Endothelial cell of umbilical vein (primary cell): ENCODE data around the gene IL13RA1. TPM values are rescaled to one million over a fixed set of nuclear protein-coding genes. Genes with fewer than 3 reads are reported as not detected.

Source experiments
- BruUV-seq: library from RNA; stranded (reverse); fragments of 400-500 nt; replicated peaks from 2 replicates; lab custom pipeline; 2021; lab: Mats Ljungman, UMichigan
- CTCF ChIA-PET: fragments of 300-600, 350-600 bp; sonication (Branson Sonifier 250); formaldehyde crosslinking; loops from one replicate; lab custom pipeline; 2021; ENCODE audit warnings: antibody characterized with exemption, inconsistent platforms; lab: Charles Lee
- POLR2A ChIA-PET: fragments of 300-600, 350-600 bp; sonication (Branson Sonifier 250); formaldehyde crosslinking; loops from one replicate; lab custom pipeline; 2021; ENCODE audit warnings: antibody characterized with exemption, inconsistent platforms; lab: Charles Lee
- DNase-seq: peaks from one replicate; pipeline ENCODE4 v3.0.0-alpha.2; 2011; ENCODE audit warnings: low read depth, low spot score
- FAIRE-seq: peaks from 2 replicates; lab custom pipeline; 2011; peaks lifted over from hg19 to GRCh38; lab: Jason Lieb, UNC
- H2AFZ ChIP-seq: 2 replicates; pipeline ENCODE4 v1.6.0; 2012; ENCODE audit warnings: low read depth, low read length, control low read depth, inconsistent platforms
- H3K27ac ChIP-seq: 2 replicates; pipeline ENCODE4 v1.5.1; 2011; ENCODE audit warnings: low read depth, mild to moderate bottlenecking, control low read depth, low read length, moderate library complexity; ENCODE audit not compliant: insufficient read depth
- H3K27me3 ChIP-seq, 2 experiments: 2 replicates each; pipeline versions ENCODE4 v1.6.0 to v1.6.1; 2011; ENCODE audit warnings: low read length in 2 of 2, mixed read lengths in 1 of 2; ENCODE audit not compliant: control insufficient read depth in 2 of 2, insufficient read depth in 2 of 2
- H3K36me3 ChIP-seq, 2 experiments: 2 replicates in 1 of 2; 3 replicates in 1 of 2; pipeline ENCODE4 v1.5.1; 2011; ENCODE audit warnings: low read length in 2 of 2, mild to moderate bottlenecking in 1 of 2, moderate library complexity in 1 of 2; ENCODE audit not compliant: control insufficient read depth in 2 of 2, insufficient read depth in 2 of 2; ENCODE audit errors: extremely low read depth in 1 of 2
- H3K4me1 ChIP-seq: 3 replicates; pipeline ENCODE4 v1.5.1; 2011; ENCODE audit warnings: mild to moderate bottlenecking, low read length; ENCODE audit not compliant: control insufficient read depth, insufficient read depth; ENCODE audit errors: extremely low read depth
- H3K4me2 ChIP-seq: 2 replicates; pipeline ENCODE4 v1.6.1; 2011; ENCODE audit warnings: low read length, control low read depth, mixed read lengths; ENCODE audit not compliant: insufficient read depth
- H3K4me3 ChIP-seq, 3 experiments: fragments of 200-600 bp in 1 of 3; sonication (generic), shearing (Covaris generic) in 1 of 3; replicated peaks in 1 of 3; 2 replicates each; pipeline ENCODE4 v1.5.1; 2011 to 2016; ENCODE audit warnings: control low read depth in 3 of 3, low read length in 3 of 3, mild to moderate bottlenecking in 2 of 3, inconsistent platforms in 1 of 3, low read depth in 1 of 3, moderate library complexity in 1 of 3; ENCODE audit not compliant: insufficient read depth in 1 of 3
- H3K79me2 ChIP-seq: 2 replicates; pipeline ENCODE4 v1.6.0; 2012; ENCODE audit warnings: low read length, inconsistent platforms; ENCODE audit not compliant: control insufficient read depth, insufficient read depth
- H3K9ac ChIP-seq: replicated peaks from 2 replicates; pipeline ENCODE3; 2011; ENCODE audit warnings: low read length, control low read depth; ENCODE audit not compliant: insufficient read depth; ENCODE audit errors: extremely low read depth
- H3K9me1 ChIP-seq: replicated peaks from 3 replicates; pipeline ENCODE4 v1.6.0; 2011; ENCODE audit warnings: mild to moderate bottlenecking, low read length; ENCODE audit not compliant: control insufficient read depth, insufficient read depth; ENCODE audit errors: extremely low read depth
- H3K9me3 ChIP-seq: replicated peaks from 2 replicates; pipeline ENCODE4 v1.5.1; 2012; ENCODE audit warnings: low read length, inconsistent platforms; ENCODE audit not compliant: control insufficient read depth, insufficient read depth
- H4K20me1 ChIP-seq: replicated peaks from 2 replicates; pipeline ENCODE3; 2011; ENCODE audit warnings: mild to moderate bottlenecking, low read length; ENCODE audit not compliant: control insufficient read depth, insufficient read depth; ENCODE audit errors: extremely low read depth
- EZH2 ChIP-seq: IDR thresholded peaks from 2 replicates; pipeline ENCODE4 v1.6.1; 2012; ENCODE audit warnings: borderline replicate concordance, low read depth, mild to moderate bottlenecking, moderate library complexity, low read length, inconsistent platforms; ENCODE audit not compliant: severe bottlenecking
- FOS ChIP-seq: IDR thresholded peaks from 2 replicates; pipeline ENCODE4 v1.6.1; 2011; ENCODE audit warnings: mild to moderate bottlenecking, low read length, moderate library complexity, borderline replicate concordance; ENCODE audit not compliant: insufficient read depth
- GATA2 ChIP-seq: IDR thresholded peaks from 2 replicates; pipeline ENCODE4 v1.7.0; 2011; ENCODE audit warnings: low read depth, mild to moderate bottlenecking, moderate library complexity, mixed read lengths, low read length; ENCODE audit not compliant: insufficient read length, insufficient read depth
- JUN ChIP-seq: IDR thresholded peaks from 2 replicates; pipeline ENCODE4 v1.6.1; 2011; ENCODE audit warnings: borderline replicate concordance, low read depth; ENCODE audit not compliant: insufficient read length, insufficient read depth
- MYC ChIP-seq: IDR thresholded peaks from one replicate; pipeline ENCODE4 v1.6.1; 2011; ENCODE audit warnings: mild to moderate bottlenecking, low read depth, low read length
- POLR2A ChIP-seq: IDR thresholded peaks from 2 replicates; pipeline ENCODE4 v1.6.1; 2012; ENCODE audit warnings: low read depth, mild to moderate bottlenecking, control low read depth, low read length
- POLR2AphosphoS5 ChIP-seq: IDR thresholded peaks from 2 replicates; pipeline ENCODE4 v1.6.1; 2012; ENCODE audit warnings: low read depth, mild to moderate bottlenecking, control low read depth, low read length, moderate library complexity; ENCODE audit not compliant: insufficient read depth
- dilution Hi-C: fragments of 300-500 bp; cut with MboI; formaldehyde crosslinking; loops from one replicate; pipeline ENCODE4 v1.15.0; 2019; ENCODE audit warnings: low sequenced_read_pairs; ENCODE audit not compliant: extremely low pct_ligation_motif_present
- intact Hi-C: fragments of 100-400 bp; cut with micrococcal nuclease; formaldehyde crosslinking; loops from one replicate; pipeline ENCODE4 v1.10.0; 2022
- polyA plus RNA-seq, 4 experiments: library from polyadenylated mRNA; depleted of rRNA in 3 of 4; stranded (reverse) in 3 of 4; unstranded in 1 of 4; fragments of >200 nt; gene quantifications; 2 replicates each; pipeline versions ENCODE4 v1.2.1 to v1.2.3, GENCODE V29; 2011 to 2012; ENCODE audit warnings: missing spikeins in 1 of 4
- total RNA-seq: library from RNA; stranded (reverse); gene quantifications from 2 replicates; pipeline ENCODE4 v1.2.3, GENCODE V29; 2021
- TF ChIP-seq, protein P1 (sequence below): IDR thresholded peaks from 2 replicates; pipeline ENCODE4 v1.6.1; 2011; ENCODE audit not compliant: insufficient read depth, insufficient read length
- TF ChIP-seq, protein P2 (sequence below), 2 donors: IDR thresholded peaks; 1 replicate in 1 of 2; 2 replicates in 1 of 2; pipeline ENCODE4 v1.5.1; 2011; ENCODE audit warnings: low read length in 2 of 2, mild to moderate bottlenecking in 2 of 2, moderate library complexity in 2 of 2, control low read depth in 1 of 2, inconsistent platforms in 1 of 2, low read depth in 1 of 2; ENCODE audit not compliant: insufficient read depth in 1 of 2; ENCODE audit errors: extremely low read depth in 1 of 2

The IL13RA1 gene
- total and polyA plus RNA-seq, 2 donors (not counting 3 experiments of a cell fraction or from before 2014, with no cell fraction given), result 40.7 to 61.9 TPM

DNA sequence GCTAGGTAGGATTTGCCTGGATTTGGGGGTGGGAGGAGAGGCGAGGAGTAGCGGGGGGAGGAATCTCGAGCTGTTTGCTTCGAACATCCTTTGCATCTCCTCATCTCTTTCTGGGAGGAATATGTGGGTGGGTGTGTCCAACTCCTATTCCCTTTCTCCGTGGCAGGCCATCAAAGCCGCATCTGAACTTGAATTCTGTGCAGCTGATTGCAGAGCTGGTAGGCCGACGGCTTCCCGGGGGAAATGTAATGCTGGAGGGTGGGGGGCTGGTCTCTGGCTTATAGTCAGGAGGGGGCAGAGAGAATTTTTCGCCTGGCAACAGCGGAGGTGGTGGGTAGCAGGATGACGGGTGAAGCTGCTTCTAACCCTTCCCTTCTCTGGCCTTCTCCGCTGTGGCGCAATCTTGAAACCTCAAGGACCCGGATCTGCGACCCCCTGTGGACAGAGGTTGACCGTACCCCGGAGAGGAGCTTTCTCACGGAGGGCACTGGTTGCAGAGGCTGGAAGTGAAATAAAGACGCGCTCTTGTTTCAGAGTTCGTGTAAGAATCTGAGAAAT, 96.8 kb downstream of the IL13RA1 start:
- no peak overlapping the region for H3K27ac ChIP-seq
- H3K4me1 ChIP-seq, result no peaks in the 10 kb centered on the region
- no peaks in the 10 kb centered on the region for H3K9me3 ChIP-seq
- TF ChIP-seq, protein P1, sequence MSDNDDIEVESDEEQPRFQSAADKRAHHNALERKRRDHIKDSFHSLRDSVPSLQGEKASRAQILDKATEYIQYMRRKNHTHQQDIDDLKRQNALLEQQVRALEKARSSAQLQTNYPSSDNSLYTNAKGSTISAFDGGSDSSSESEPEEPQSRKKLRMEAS, result no peak
- TF ChIP-seq GATA2 (no peak), POLR2A (no peak), EZH2 (peak; percentile 27), POLR2AphosphoS5 (no peak), JUN (no peak), FOS (no peak)
- CTCF ChIA-PET, result interaction anchor here (1.0 to 3.0 kb wide), 3 partner anchors 15 to 197 kb away, joined by 3 to 13 read pairs (median 4); no protein-coding TSS in a partner anchor
- H3K4me2 ChIP-seq, result peak overlapping the region; percentile 21
- H3K9me1 ChIP-seq, result no peaks in the 10 kb centered on the region
- H3K27me3 ChIP-seq, result peaks cover 13 to 19% of the 10 kb centered on the region in 2 experiments
- dilution Hi-C loops, result no loop called here
- no peak for DNase-seq
- H2AFZ ChIP-seq, result peak overlapping the region; percentile 67
- H3K79me2 ChIP-seq, result no peaks in the 10 kb centered on the region
- no peaks in the 10 kb centered on the region for H3K36me3 ChIP-seq
- no peak for FAIRE-seq
- intact Hi-C loops, result no loop called here
- no peak overlapping the region for H3K9ac ChIP-seq
- peak overlapping the region in 1 of 3 experiments; percentile 32 for H3K4me3 ChIP-seq
- H4K20me1 ChIP-seq, result no peaks in the 10 kb centered on the region
- BruUV-seq, result no TSS peak
- POLR2A ChIA-PET, result no interaction called here

DNA sequence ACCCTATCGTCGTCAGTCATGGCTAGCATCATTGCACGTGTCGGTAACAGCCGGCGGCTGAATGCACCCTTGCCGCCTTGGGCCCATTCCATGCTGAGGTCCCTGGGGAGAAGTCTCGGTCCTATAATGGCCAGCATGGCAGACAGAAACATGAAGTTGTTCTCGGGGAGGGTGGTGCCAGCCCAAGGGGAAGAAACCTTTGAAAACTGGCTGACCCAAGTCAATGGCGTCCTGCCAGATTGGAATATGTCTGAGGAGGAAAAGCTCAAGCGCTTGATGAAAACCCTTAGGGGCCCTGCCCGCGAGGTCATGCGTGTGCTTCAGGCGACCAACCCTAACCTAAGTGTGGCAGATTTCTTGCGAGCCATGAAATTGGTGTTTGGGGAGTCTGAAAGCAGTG, 97.8 kb downstream of the IL13RA1 start:
- CTCF ChIA-PET, result interaction anchor here (1.0 to 3.0 kb wide), 2 partner anchors 14 to 198 kb away, joined by 3 to 13 read pairs; no protein-coding TSS in a partner anchor
- dilution Hi-C loops, result no loop called here

More for the DNA sequence above, 97.8 kb downstream of the IL13RA1 start:
- H3K27me3 ChIP-seq, result peaks cover 13 to 19% of the 10 kb centered on the region in 2 experiments
- FAIRE-seq, result no peak
- BruUV-seq, result no TSS peak
- no peak overlapping the region for H3K4me2 ChIP-seq
- H3K36me3 ChIP-seq, result no peaks in the 10 kb centered on the region
- TF ChIP-seq, protein P2, sequence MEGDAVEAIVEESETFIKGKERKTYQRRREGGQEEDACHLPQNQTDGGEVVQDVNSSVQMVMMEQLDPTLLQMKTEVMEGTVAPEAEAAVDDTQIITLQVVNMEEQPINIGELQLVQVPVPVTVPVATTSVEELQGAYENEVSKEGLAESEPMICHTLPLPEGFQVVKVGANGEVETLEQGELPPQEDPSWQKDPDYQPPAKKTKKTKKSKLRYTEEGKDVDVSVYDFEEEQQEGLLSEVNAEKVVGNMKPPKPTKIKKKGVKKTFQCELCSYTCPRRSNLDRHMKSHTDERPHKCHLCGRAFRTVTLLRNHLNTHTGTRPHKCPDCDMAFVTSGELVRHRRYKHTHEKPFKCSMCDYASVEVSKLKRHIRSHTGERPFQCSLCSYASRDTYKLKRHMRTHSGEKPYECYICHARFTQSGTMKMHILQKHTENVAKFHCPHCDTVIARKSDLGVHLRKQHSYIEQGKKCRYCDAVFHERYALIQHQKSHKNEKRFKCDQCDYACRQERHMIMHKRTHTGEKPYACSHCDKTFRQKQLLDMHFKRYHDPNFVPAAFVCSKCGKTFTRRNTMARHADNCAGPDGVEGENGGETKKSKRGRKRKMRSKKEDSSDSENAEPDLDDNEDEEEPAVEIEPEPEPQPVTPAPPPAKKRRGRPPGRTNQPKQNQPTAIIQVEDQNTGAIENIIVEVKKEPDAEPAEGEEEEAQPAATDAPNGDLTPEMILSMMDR (IDR thresholded peaks at IDR 0.05; ENCODE audit: extremely low read depth in 1 of 2, insufficient read depth in 1 of 2, low read depth in 1 of 2, low read length in 2 of 2), result no peak
- no peak for TF ChIP-seq GATA2
- TF ChIP-seq POLR2AphosphoS5, result no peak
- no peak for TF ChIP-seq JUN
- TF ChIP-seq MYC, result no peak
- TF ChIP-seq, protein P1, result no peak
- TF ChIP-seq FOS, result no peak
- TF ChIP-seq POLR2A, result no peak
- TF ChIP-seq EZH2, result no peak
- no peak overlapping the region for H2AFZ ChIP-seq
- POLR2A ChIA-PET, result no interaction called here
- H3K4me1 ChIP-seq, result no peaks in the 10 kb centered on the region
- H3K9ac ChIP-seq, result no peak overlapping the region
- DNase-seq, result no peak
- intact Hi-C loops, result no loop called here
- no peaks in the 10 kb centered on the region for H4K20me1 ChIP-seq
- H3K9me3 ChIP-seq, result no peaks in the 10 kb centered on the region
- H3K4me3 ChIP-seq, result no peak overlapping the region
- no peaks in the 10 kb centered on the region for H3K9me1 ChIP-seq
- no peaks in the 10 kb centered on the region for H3K79me2 ChIP-seq
- H3K27ac ChIP-seq, result no peak overlapping the region
